NCI-H1048 (cell line): ENCODE measurements around the gene COX8C.

ENCODE experiments used
- DNase-seq: peaks from one replicate; lab custom pipeline; 2025; lab: John Stamatoyannopoulos, UW

The COX8C gene, protein sequence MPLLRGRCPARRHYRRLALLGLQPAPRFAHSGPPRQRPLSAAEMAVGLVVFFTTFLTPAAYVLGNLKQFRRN

DNA sequence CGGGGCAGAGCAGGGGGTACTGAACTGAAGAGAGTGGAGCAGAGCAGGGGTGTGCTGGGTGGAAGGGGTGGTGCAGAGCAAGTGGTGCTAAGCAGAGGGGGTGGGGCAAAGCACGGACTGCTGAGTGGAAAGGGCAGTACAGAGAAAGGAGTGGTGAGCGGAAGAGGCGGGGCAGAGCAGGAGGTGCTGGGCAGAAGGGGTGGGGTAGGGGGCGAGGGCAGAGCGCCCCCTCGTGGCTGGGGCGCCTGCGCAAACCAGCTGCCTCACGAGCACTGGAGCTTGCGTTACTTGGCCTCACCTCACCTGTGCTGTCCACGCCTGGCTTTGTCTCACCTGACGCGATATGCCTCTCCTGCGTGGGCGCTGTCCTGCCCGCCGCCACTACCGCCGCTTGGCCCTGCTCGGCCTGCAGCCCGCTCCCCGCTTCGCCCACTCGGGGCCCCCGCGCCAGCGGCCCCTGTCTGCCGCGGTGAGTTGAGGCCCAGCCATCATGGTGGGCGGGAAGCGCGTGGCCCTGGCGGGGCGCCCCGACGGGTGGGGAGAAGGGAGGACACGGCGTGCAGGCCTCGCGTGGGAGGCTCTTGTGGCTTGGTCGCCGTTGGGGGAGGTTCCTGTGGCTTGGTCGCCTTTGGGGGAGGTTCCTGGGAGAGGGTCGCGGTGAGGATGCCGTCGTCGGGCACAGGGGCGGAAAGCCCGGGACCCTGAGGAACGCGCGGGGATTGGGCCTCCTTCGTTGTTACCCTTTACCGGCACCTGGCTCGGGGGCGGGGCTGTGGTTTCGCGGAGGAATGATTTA lies at the start of gene COX8C:
COX8C (plus strand) TSS at position 257 of the 796 bp plus-strand sequence; CDS start at position 344, 87 bp downstream.
- DNase-seq = no peak

DNA sequence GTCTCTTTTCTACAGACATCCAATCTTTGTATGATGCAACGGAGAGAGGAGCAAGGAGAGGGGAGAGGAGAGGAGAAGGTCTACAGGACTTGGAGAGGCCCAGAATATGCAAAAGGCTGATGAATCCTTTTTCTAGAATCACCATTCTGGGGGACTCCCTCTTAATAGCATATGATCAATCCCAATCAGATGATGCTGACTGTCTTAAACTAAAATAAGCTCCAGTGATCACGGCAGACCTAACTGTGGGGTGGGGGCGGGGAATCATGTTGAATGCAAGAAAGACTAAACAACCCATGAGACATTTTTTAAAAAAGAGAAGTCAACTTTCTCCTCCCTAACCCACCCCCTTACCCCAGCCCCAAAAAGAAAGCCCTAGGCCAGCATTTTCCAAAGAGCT lies 47.6 kb upstream of the COX8C start:
- no peak for DNase-seq

DNA sequence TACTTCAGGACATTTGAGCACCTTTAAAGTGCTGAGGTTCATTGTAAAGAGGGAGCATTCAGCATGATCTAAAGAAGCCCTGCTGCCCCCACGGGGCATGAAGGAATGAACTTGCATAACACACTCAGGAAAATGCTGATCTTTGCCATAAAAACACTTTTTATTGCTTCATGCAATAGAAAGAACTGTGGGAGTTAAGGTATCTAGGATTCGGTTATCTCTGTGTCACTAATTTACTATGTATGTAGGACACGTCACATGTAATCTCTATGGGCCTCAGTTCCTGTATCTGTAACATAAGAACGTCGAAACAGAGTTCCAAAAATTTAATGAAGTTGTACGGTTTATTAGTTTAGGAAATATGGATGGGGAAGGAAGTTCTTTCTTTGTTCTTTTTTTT lies 47.1 kb upstream of the COX8C start:
- DNase-seq = no peak

DNA sequence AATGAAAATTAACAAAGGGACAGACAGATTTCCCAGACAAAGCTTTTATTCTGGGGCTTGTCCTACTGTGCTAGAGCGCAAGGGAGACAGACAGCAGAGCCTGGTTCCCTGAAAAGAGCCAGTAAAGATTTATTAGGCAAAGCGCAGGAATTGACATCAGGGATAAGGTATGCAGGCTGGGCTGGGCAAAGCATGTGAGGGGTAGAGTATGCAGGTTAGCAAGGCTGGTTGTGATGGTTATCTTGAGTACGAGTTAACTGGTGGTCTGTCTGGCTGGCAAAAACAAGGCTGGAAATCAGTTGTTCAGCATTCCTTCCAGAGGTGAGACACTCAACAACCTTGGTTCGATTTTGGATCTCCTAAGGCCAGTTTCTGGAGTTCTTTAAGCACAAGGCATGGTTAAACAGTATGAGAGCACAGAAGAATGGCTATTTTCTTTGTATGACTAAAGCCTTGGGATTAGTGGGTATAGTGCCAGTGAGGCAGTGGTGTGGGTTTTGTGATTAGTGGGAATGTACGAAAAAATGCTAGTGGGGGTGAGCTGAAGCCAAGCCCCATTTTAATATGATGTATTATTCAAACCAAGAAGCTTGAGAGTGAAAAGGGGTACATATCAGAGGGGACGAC lies 45.0 kb upstream of the COX8C start:
- DNase-seq = no peak

DNA sequence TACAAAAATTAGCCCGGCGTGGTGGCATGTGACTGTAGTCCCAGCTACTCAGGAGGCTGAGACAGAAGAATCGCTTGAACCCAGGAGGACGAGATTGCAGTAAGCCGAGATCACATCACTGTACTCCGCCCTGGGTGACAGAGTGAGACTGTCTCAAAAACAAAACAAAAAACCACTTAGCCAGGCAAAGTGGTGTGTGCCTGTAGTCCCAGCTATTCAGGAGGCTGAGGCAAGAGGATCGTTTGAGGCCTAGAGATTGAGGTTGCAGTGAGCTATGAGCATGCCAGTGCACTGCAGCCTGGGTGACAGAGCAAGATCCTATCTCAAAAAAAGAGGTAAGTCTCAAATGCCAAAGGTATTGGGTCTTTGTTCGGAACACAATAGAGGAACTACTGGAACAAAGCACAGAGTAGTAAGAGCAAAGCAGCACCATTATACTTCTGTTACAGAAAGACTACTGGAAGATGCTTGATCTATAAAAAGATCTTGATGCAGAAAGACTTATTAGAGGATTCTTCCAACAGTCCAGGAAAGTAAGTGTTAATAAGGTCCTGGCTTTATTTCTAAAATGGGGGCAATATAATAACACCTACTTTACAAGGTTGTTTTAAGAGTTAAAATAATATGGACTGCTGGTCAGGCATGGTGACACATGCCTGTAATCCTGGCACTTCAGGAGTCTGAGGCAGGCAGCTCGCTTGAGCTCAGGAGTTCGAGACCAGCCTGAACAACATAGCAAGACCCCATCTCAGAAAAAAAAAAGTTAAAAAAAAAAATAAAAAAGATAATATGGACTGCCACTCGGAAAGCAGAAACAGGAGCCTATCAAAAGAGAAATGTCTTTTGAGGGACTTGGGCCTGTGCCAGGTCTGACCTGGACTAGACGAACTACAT lies 44.0 kb upstream of the COX8C start:
- no peak for DNase-seq

DNA sequence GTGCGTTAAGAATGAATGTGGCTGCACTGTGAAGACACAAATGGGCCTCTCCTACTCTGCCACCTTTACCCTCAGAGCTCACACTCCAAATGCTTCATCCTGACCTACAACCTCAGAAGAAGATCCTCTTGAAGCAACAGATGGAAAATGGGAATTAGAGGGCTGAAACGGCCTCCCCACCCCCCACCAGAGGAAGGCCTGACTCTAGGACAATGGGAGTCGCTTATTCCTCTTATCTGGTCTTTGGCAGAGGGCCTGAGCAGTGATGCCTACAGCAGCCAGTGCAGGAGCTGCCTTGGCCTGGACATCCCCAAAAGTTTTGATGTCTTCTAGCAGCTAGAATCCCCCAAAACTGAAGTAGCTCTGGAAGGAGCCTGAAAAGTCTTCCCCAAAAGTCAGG lies 43.3 kb upstream of the COX8C start:
- no peak for DNase-seq

DNA sequence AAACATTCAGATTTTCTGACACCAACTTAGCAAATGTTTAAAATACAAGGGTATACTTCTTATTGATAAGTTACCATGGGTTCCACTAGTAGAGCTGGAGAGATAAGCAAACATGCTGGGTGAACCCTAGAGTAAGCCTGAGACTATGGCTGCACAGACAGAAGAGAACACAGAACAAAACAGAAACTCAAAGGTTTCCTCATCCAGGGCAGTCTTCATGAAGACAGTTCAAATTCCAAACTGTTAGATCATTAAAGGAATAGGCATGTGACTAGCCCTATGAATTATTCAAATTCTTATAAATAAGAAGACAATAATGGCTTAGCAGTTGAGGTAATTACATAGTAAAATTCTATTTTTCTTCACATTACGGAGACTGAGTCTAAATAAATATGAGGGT lies 42.2 kb upstream of the COX8C start:
- no peak for DNase-seq

DNA sequence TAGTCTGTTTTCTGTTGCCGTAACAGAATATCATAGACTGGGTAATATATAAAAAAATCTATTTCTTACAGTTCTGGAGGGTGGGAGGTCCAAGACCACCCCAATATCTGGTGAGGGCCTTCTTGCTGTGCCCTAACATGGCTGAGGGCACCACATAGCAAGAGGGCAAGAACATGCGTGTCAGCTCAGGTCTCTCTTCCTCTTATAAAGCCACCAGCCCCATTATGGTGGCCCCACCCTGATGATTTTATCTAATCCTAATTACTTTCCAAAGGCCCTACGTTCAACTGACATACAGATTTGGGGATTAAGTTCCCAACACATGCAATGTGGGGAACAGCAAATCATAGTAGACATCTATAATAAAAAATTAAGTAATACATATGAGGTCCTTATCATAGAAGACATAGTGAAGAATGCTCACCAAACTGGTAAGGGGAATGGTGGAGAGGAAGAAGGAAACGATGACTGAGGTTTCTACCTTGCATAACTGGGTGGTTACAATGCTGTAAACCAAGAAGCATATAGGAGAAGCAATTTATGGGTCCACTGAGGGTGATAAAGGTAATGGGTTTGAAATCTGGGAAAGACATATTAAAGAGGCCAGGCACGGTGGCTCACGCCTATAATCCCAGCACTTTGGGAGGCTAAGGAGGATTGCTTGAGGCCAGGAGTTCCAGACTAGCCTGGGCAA lies 41.1 kb upstream of the COX8C start:
- DNase-seq = no peak

DNA sequence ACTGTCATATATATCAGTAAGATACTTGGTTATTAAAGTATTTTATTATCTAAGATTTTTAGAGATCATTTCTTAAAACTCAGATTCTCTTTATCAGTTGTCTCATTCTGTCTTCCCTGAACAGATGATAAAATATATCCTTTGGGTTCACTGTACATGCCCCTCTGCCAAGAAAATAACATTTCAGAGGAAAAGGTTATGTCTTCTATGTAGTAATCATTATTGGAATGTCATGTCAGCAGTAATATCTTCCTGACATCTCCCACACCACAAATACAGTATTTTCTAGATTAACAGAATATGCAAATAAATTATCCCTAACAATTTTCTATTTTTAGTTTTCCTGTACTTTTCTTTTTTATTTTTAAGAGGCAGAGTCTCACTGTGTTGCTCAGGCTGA lies 40.2 kb upstream of the COX8C start:
- no peak for DNase-seq

DNA sequence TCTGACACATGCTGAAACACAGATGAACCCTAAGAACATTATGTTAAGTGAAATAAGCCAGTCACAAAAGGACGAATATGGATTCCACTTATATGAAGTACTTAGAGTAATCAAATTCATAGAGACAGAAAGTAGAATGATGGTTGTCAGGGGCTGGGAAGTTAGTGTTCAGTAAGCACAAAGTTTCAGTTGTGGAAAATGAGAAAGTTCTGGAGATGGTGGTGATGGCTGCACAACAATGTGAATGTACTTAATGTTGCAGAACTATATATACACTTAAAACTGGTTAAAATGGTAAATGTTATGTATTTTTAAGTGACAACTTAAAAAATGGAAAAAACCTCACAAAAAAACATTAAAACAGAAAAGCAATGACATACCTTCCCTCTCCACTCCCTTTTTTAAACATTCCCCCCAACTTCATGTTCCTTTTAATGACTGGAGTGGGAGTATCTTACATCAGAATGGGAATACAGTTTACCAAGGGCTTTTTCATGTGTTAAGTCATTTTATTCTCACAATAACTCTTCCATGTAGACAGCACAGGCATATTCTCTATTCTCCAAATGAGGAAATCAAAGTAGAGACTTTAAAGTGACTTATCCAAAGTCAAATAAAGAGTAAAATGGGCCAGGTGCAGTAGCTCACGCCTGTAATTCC lies 38.2 kb upstream of the COX8C start:
- no peak for DNase-seq

DNA sequence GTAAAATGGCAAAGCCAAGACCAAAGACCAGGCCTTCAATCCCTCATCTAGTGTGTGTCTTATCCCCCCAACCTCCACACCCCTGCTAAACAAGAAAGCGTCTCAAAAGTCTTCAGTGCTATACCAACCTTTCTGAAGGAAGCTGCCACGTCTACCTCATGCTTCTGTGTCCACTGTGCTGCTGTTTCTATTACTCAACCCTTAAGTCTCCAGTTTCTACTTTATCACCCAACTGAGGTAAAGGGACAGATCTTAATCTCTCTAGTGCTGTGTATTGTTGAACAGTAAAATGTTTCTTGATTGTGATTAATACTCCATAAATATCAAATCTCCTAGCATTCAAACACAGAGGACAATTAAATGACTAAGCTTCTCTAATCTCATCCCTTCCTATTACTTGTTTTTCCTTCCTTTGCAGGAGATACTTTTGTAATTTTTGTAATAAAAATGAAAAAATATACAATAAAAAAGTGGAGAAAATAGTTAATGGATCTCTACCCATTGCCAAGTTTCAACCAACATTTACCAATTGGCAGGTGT lies 37.5 kb upstream of the COX8C start:
- no peak for DNase-seq

DNA sequence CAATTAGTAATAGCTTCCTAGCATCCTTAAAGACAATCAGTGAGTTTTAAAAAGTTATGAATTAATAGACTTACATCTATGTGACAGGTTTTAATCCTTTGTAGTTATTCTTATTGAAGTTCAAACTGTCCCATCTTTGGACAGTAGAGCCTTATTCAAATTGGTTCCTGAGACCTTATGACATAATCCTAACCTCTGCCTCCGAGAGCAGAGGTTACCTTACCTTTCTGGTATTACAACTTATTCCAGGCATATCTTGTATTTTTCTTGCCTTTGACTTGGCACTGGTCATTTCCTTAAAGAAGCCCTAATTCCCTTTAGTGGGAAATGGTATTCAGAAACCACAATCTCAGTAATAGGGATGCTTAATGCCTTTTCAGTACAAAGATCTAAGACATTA lies 35.9 kb upstream of the COX8C start:
- no peak for DNase-seq

DNA sequence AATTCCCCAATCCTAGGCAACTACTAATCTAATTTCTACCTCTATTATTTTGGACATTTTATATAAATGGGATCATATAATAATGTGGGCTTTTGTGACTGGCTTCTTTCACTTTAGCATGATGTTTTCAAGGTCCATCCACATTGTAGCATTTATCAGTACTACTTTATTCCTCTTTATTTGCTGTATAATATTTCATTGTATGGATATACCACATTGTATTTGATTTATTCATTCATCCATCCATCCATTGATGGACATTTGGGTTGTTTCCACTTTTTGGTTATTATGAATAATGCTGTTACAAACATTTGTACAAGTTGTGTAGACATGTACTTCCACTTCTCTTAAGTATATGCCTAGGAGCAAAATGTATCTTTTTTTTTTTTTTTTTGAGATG lies 31.4 kb upstream of the COX8C start:
- no peak for DNase-seq

DNA sequence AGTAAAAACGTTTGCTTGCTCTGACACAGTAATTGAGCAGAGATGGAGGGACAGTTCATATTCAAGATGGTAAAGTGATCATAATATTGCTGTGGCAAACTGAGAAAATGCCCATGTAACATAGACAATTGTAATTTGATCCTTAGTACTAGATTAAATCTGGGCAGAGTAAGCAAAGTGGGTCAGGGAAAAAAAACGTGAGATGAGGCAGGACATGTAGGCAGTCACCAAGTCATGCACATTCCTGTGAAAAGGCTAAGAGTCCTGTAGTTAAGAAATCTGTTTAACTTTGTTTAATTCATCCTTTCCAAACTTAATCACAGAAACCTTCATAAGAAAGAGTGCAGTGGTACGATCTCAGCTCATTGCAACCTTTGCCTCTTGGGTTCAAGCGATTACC lies 30.3 kb upstream of the COX8C start:
- DNase-seq = no peak

DNA sequence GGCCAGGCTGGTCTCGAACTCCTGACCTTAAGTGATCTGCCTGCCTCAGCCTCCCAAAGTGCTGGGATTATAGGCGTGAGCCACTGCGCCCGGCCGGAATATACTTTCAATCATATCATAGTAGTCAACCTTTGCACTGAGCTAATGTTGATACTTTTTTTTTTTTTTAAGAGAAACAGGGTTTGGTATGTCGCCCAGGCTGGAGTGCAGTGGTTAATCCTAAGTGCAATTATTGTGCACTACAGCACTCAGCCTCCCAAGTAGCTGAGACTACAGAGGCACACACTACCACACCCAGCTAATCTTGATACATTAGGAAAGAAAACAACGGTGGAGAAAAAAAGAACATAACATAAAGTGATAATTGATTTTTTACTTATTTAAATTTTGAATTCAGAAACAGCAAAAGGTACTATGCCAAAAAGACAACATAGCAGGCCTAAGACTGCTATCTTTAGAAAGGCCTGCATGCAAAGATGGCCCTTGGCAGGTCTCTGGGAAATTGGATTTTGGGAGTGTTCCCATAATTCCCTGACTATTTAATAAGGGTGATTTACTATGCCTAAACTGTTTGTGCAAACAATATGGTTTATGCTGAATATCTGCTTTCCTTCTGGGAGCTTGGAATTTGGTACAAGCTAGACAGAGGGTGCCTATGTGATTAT lies 29.6 kb upstream of the COX8C start:
- DNase-seq = no peak

DNA sequence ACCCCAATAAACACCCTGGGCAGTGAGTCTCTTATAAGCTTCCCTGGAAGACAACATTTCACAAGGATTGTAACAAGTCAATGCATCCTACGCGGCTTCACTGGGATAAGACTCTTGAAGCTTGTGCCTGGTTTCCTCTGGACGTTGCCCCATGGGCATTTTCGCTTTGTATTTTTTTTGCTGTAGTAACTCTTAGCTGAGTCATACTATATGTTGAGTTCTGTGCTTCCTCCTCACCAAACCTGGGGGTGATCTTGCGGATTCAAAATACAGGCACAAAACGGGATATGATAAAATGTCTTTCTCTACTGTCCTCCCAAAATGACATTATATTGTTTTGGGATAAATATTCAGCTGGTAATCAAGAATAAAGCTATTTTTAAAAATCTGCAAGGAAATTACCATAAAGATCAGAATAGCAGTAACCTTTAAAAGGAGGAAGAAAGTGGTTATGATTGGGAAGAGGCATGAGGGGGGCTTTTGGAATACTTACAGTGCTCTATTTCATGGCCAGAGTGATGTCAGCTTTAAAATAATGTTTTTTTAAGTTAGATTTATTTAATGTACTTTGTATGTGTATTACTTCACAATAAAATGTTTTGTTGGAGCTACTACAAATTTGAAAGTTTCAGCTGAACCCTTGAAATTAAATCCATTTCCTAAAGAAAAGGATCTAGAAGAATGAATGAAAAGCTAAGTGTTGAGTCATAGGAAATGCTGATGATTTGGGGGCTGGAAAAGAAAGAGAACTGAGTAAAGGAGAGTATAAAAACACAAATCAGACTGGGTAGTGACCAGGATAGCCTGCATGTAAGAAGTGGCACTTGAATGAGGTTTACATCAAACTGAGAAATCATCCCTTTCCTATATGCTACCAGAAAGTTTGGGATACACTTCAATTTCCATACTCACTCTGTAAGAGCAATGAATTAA lies 28.8 kb upstream of the COX8C start:
- DNase-seq = no peak

DNA sequence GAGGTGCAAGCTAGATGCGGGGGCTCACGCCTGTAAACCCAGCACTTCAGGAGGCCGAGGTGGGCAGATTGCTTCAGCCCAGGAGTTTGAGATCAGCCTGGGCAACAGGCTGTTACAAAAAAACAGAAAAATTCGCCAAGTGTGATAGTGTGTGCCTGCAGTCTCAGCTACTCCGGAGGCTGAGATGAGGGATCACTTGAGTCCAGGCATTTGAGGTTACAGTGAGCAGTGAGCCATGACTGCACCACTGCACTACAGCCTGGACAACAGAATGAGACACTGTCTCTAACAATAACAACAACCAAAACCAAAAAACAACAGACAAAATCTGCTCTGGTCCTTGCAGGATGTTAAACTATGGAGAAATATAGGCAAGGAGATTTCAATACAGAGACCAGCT lies 28.1 kb upstream of the COX8C start:
- no peak for DNase-seq

DNA sequence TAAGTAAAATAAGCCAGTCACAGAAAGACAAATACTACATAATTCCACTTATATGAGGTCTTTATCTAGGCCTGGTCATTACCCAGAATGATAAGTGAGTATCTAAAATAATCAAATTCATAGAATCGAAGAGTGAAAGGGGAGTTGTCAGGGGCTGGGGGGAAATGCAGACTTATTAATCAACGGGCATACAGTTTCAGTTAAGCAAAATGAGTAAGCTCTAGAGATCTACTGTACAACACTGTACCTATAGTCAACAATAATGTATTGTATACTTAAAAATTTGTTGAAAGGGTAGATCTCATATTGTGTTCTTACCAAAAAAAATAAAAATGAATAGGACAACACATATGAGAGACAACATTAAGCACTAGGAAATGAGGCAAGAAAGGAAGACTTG lies 27.5 kb upstream of the COX8C start:
- DNase-seq = no peak

DNA sequence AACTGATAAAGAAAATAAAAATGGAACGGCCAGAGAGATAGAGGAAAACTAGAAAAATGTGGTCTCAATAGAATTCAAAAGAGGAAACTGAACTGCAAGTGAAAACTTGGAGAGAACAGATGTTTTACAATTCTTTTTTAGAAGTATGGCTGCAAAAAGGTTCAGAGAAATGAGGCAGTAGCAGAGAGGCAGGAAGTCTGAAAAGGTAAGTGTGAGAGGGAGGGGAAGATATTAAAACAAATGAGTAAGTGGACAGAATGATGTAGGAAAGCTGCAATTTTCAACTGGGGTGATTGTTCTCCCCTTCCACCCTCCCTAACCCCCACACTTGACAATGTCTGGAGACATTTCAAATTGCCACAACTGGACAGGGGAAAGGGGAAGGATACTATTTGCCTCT lies 27.0 kb upstream of the COX8C start:
- no peak for DNase-seq

DNA sequence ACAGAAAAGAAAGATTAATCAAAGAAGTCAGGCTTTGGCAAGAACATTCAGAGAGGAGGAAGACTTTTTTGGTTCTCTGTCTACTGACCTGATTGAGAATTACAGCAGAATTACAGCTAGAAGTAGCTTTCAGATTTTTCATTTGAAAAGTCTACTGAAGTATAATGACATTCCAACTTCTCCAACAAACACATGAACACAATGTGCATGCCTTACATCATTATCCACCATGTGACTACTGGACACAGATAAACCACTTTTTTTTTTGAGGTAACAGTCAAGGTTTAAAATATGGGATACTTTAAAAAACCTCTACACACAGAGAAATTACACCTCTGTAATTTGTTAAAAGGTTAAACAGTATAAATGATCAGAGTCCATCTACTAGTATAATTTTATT lies 26.5 kb upstream of the COX8C start:
- no peak for DNase-seq
